Astrocyte (in vitro differentiated cells and primary cell): ENCODE results near the gene CNNM2. TPM values are rescaled to one million over a fixed set of nuclear protein-coding genes. Genes with fewer than 3 reads are reported as not detected.

Source experiments
- DNase-seq: peaks from one replicate; pipeline ENCODE4 v3.0.0-alpha.2; 2010; ENCODE audit warnings: low read depth
- FAIRE-seq: peaks from 2 replicates; lab custom pipeline; 2011; peaks lifted over from hg19 to GRCh38; lab: Jason Lieb, UNC
- H2AFZ ChIP-seq: 2 replicates; pipeline ENCODE4 v1.6.0; 2012; ENCODE audit warnings: low read depth, low read length, inconsistent platforms
- H3K27ac ChIP-seq: 2 replicates; pipeline ENCODE4 v1.5.1; 2011; ENCODE audit warnings: low read depth, low read length, inconsistent platforms
- H3K27me3 ChIP-seq: 2 replicates; pipeline ENCODE4 v1.6.0; 2011; ENCODE audit warnings: low read length, inconsistent platforms; ENCODE audit not compliant: insufficient read depth
- H3K36me3 ChIP-seq: 2 replicates; pipeline ENCODE4 v1.5.1; 2011; ENCODE audit warnings: low read length, inconsistent platforms; ENCODE audit not compliant: insufficient read depth
- H3K4me1 ChIP-seq: 2 replicates; pipeline ENCODE4 v1.5.1; 2011; ENCODE audit warnings: low read length, inconsistent platforms; ENCODE audit not compliant: insufficient read depth
- H3K4me2 ChIP-seq: 2 replicates; pipeline ENCODE4 v1.6.0; 2012; ENCODE audit warnings: low read length, inconsistent platforms
- H3K4me3 ChIP-seq: 2 replicates; pipeline ENCODE4 v1.5.1; 2011; ENCODE audit warnings: low read depth, mild to moderate bottlenecking, low read length, inconsistent platforms; ENCODE audit not compliant: insufficient read depth
- H3K79me2 ChIP-seq: 2 replicates; pipeline ENCODE4 v1.6.0; 2012; ENCODE audit warnings: mild to moderate bottlenecking, low read length, inconsistent platforms; ENCODE audit not compliant: insufficient read depth
- H3K9ac ChIP-seq: 2 replicates; pipeline ENCODE4 v1.6.0; 2012; ENCODE audit warnings: mild to moderate bottlenecking, low read length, inconsistent platforms
- H3K9me3 ChIP-seq: 2 replicates; pipeline ENCODE4 v1.5.1; 2012; ENCODE audit warnings: low read depth, mild to moderate bottlenecking, low read length, inconsistent platforms; ENCODE audit not compliant: insufficient read depth
- H4K20me1 ChIP-seq: 2 replicates; pipeline ENCODE4 v1.6.0; 2012; ENCODE audit warnings: low read length, inconsistent platforms; ENCODE audit not compliant: insufficient read depth
- H3K27ac Mint-ChIP-seq: one replicate; pipeline ENCODE4 v1.8.0; 2021; ENCODE audit warnings: mild to moderate bottlenecking, mixed read lengths; ENCODE audit not compliant: unreplicated experiment
- H3K27me3 Mint-ChIP-seq: one replicate; pipeline ENCODE4 v1.8.0; 2021; ENCODE audit warnings: low read depth, mixed read lengths; ENCODE audit not compliant: unreplicated experiment
- H3K36me3 Mint-ChIP-seq: one replicate; pipeline ENCODE4 v1.8.0; 2021; ENCODE audit warnings: low read depth, mixed read lengths; ENCODE audit not compliant: unreplicated experiment
- H3K4me1 Mint-ChIP-seq: one replicate; pipeline ENCODE4 v1.8.0; 2021; ENCODE audit warnings: low read depth, mixed read lengths; ENCODE audit not compliant: unreplicated experiment
- H3K4me3 Mint-ChIP-seq: one replicate; pipeline ENCODE4 v1.8.0; 2021; ENCODE audit warnings: mild to moderate bottlenecking, moderate library complexity, mixed read lengths; ENCODE audit not compliant: unreplicated experiment
- H3K9me3 Mint-ChIP-seq: one replicate; pipeline ENCODE4 v1.8.0; 2021; ENCODE audit warnings: mild to moderate bottlenecking, mixed read lengths; ENCODE audit not compliant: unreplicated experiment
- CTCF ChIP-seq: IDR thresholded peaks from 2 replicates; pipeline ENCODE4 v1.5.1; 2011; ENCODE audit warnings: low read depth, mild to moderate bottlenecking, inconsistent platforms, low read length, moderate library complexity; ENCODE audit not compliant: insufficient read depth
- EZH2 ChIP-seq: IDR thresholded peaks from 2 replicates; pipeline ENCODE4 v1.6.1; 2012; ENCODE audit warnings: mild to moderate bottlenecking, low read length, inconsistent platforms; ENCODE audit not compliant: insufficient read depth
- total RNA-seq: library from RNA; stranded (reverse); gene quantifications from 2 replicates; pipeline ENCODE4 v1.2.1, GENCODE V29; 2021

Gene CNNM2
- total RNA-seq, 1 donor from 2014 or later: 9.9 TPM

GRCh38 chr10:102945962-102946361 is 27.9 kb downstream of the CNNM2 start:
- H3K4me2 ChIP-seq: no peak overlapping the region
- H3K27ac Mint-ChIP-seq: no peak overlapping the region
- TF ChIP-seq EZH2: no peak
- TF ChIP-seq CTCF: no peak
- H3K4me3 Mint-ChIP-seq: no peak overlapping the region
- no peak overlapping the region for H3K4me3 ChIP-seq
- no peaks in the 10 kb centered on the region for H3K27me3 ChIP-seq
- H3K36me3 ChIP-seq: no peaks in the 10 kb centered on the region
- no peaks in the 10 kb centered on the region for H3K36me3 Mint-ChIP-seq
- H3K27me3 Mint-ChIP-seq: no peaks in the 10 kb centered on the region
- H3K9me3 ChIP-seq: no peaks in the 10 kb centered on the region
- no peak for FAIRE-seq
- H2AFZ ChIP-seq: no peak overlapping the region
- no peak for DNase-seq
- H3K9ac ChIP-seq: no peak overlapping the region
- no peaks in the 10 kb centered on the region for H3K9me3 Mint-ChIP-seq
- no peaks in the 10 kb centered on the region for H3K4me1 ChIP-seq
- H3K27ac ChIP-seq: no peak overlapping the region
- H3K4me1 Mint-ChIP-seq: peaks cover 8% of the 10 kb centered on the region
- H3K79me2 ChIP-seq: no peaks in the 10 kb centered on the region
- peaks cover 5% of the 10 kb centered on the region for H4K20me1 ChIP-seq

GRCh38 chr10:102946992-102947391 is 28.9 kb downstream of the CNNM2 start:
- H3K36me3 ChIP-seq: no peaks in the 10 kb centered on the region
- no peak overlapping the region for H3K4me3 Mint-ChIP-seq
- peaks cover 5% of the 10 kb centered on the region for H4K20me1 ChIP-seq
- no peak overlapping the region for H3K4me3 ChIP-seq
- DNase-seq: no peak
- H3K4me1 Mint-ChIP-seq: peaks cover 8% of the 10 kb centered on the region
- no peaks in the 10 kb centered on the region for H3K27me3 Mint-ChIP-seq
- H3K9me3 Mint-ChIP-seq: no peaks in the 10 kb centered on the region
- no peak for FAIRE-seq
- H3K27me3 ChIP-seq: no peaks in the 10 kb centered on the region
- TF ChIP-seq CTCF: no peak
- TF ChIP-seq EZH2: no peak
- H3K4me2 ChIP-seq: no peak overlapping the region
- no peak overlapping the region for H3K27ac Mint-ChIP-seq
- H3K4me1 ChIP-seq: no peaks in the 10 kb centered on the region
- no peak overlapping the region for H3K9ac ChIP-seq
- no peak overlapping the region for H2AFZ ChIP-seq
- H3K36me3 Mint-ChIP-seq: no peaks in the 10 kb centered on the region
- no peaks in the 10 kb centered on the region for H3K79me2 ChIP-seq
- no peaks in the 10 kb centered on the region for H3K9me3 ChIP-seq
- H3K27ac ChIP-seq: no peak overlapping the region

GRCh38 chr10:102948176-102948575 is 30.1 kb downstream of the CNNM2 start:
- Mint-ChIP-seq H3K9me3 (no peaks in the 10 kb centered on the region), H3K4me3 (no peak overlapping the region), H3K27ac (no peak overlapping the region), H3K36me3 (no peaks in the 10 kb centered on the region), H3K4me1 (peaks cover 8% of the 10 kb centered on the region), H3K27me3 (no peaks in the 10 kb centered on the region)
- Histone ChIP-seq H3K79me2 (no peaks in the 10 kb centered on the region), H3K9me3 (no peaks in the 10 kb centered on the region), H2AFZ (no peak overlapping the region), H3K9ac (no peak overlapping the region), H3K4me3 (no peak overlapping the region), H3K4me2 (no peak overlapping the region), H3K4me1 (no peaks in the 10 kb centered on the region), H3K36me3 (no peaks in the 10 kb centered on the region), H4K20me1 (peaks cover 5% of the 10 kb centered on the region), H3K27ac (no peak overlapping the region), H3K27me3 (no peaks in the 10 kb centered on the region)
- TF ChIP-seq EZH2: no peak
- no peak for TF ChIP-seq CTCF
- DNase-seq (no peak), FAIRE-seq (no peak)
